Neuronal stem cell (in vitro differentiated cells): Measurements from ENCODE around the gene KRTAP10-9.
"Not testable (repeated sequence)": the region's sequence is repeated elsewhere in the genome, so short reads cannot be mapped to it uniquely, and the experiment has no call there.

Source experiments
- DNase-seq: peaks from one replicate; pipeline ENCODE4 v3.0.0-alpha.2; 2013; ENCODE audit warnings: low spot score
- H2AFZ ChIP-seq: one replicate; pipeline ENCODE4 v1.6.1; 2013; ENCODE audit warnings: mild to moderate bottlenecking, low read length, inconsistent platforms
- H2AK5ac ChIP-seq: 2 replicates; pipeline ENCODE4 v1.6.1; 2013; ENCODE audit warnings: low read depth, mild to moderate bottlenecking, inconsistent platforms, low read length, moderate library complexity, mixed read lengths
- H2BK120ac ChIP-seq: 2 replicates; pipeline ENCODE4 v1.6.1; 2013; ENCODE audit warnings: low read depth, mild to moderate bottlenecking, inconsistent platforms, low read length, moderate library complexity, mixed read lengths
- H2BK12ac ChIP-seq: one replicate; pipeline ENCODE4 v1.6.1; 2013; ENCODE audit warnings: low read length, inconsistent platforms
- H2BK15ac ChIP-seq: 2 replicates; pipeline ENCODE4 v1.6.1; 2013; ENCODE audit warnings: mild to moderate bottlenecking, low read length, inconsistent platforms, mixed read lengths
- H2BK5ac ChIP-seq: one replicate; pipeline ENCODE4 v1.6.1; 2013; ENCODE audit warnings: inconsistent platforms, mild to moderate bottlenecking, low read length, moderate library complexity
- H3K14ac ChIP-seq: one replicate; pipeline ENCODE4 v1.6.1; 2013; ENCODE audit warnings: low read length, inconsistent platforms
- H3K18ac ChIP-seq: 2 replicates; pipeline ENCODE4 v1.6.1; 2013; ENCODE audit warnings: low read length, inconsistent platforms
- H3K23ac ChIP-seq: 2 replicates; pipeline ENCODE4 v1.6.1; 2013; ENCODE audit warnings: low read depth, mild to moderate bottlenecking, mixed read lengths, low read length, inconsistent platforms; ENCODE audit not compliant: poor library complexity
- H3K27ac ChIP-seq: replicated peaks from 3 replicates; pipeline ENCODE4 v1.5.1; 2013; ENCODE audit warnings: low read length, inconsistent platforms
- H3K27me3 ChIP-seq, 3 experiments: 2 replicates each; pipeline ENCODE4 v1.6.1; 2013; ENCODE audit warnings: low read length in 3 of 3, mild to moderate bottlenecking in 2 of 3, inconsistent platforms in 1 of 3, low read depth in 1 of 3, mixed read lengths in 1 of 3, moderate library complexity in 1 of 3; ENCODE audit not compliant: control insufficient read depth in 3 of 3, insufficient read depth in 3 of 3
- H3K36me3 ChIP-seq, 2 donors: replicated peaks in 1 of 2; 2 replicates each; pipeline ENCODE4 v1.6.1; 2013; ENCODE audit warnings: low read length in 2 of 2; ENCODE audit not compliant: control insufficient read depth in 2 of 2, insufficient read depth in 2 of 2
- H3K4ac ChIP-seq: 2 replicates; pipeline ENCODE4 v1.6.1; 2013; ENCODE audit warnings: inconsistent platforms, mild to moderate bottlenecking, low read length, moderate library complexity
- H3K4me1 ChIP-seq, 2 donors: 1 replicate in 1 of 2; 2 replicates in 1 of 2; pipeline ENCODE4 v1.6.1; 2013; ENCODE audit warnings: low read length in 2 of 2, low read depth in 1 of 2; ENCODE audit not compliant: control insufficient read depth in 2 of 2, insufficient read depth in 1 of 2
- H3K4me2 ChIP-seq: one replicate; pipeline ENCODE4 v1.6.1; 2013; ENCODE audit warnings: mild to moderate bottlenecking, low read length, inconsistent platforms; ENCODE audit not compliant: insufficient read depth, poor library complexity, severe bottlenecking
- H3K4me3 ChIP-seq, 2 donors: 2 replicates each; pipeline ENCODE4 v1.5.1; 2013; ENCODE audit warnings: low read length in 2 of 2, mild to moderate bottlenecking in 2 of 2, inconsistent platforms in 1 of 2, moderate library complexity in 1 of 2
- H3K79me1 ChIP-seq: one replicate; pipeline ENCODE4 v1.6.1; 2013; ENCODE audit warnings: low read depth, mild to moderate bottlenecking, inconsistent platforms, low read length, moderate library complexity
- H3K9ac ChIP-seq: one replicate; pipeline ENCODE4 v1.6.1; 2013; ENCODE audit warnings: mild to moderate bottlenecking, low read depth, low read length, inconsistent platforms; ENCODE audit not compliant: poor library complexity
- H3K9me3 ChIP-seq, 2 donors: replicated peaks in 1 of 2; 2 replicates each; pipeline versions ENCODE3 to v1.6.1; 2013; ENCODE audit warnings: low read length in 2 of 2, mild to moderate bottlenecking in 2 of 2, inconsistent platforms in 1 of 2, low read depth in 1 of 2, mixed read lengths in 1 of 2, moderate library complexity in 1 of 2; ENCODE audit not compliant: control insufficient read depth in 2 of 2, insufficient read depth in 1 of 2
- H4K8ac ChIP-seq: one replicate; pipeline ENCODE4 v1.6.1; 2013; ENCODE audit warnings: low read depth, mild to moderate bottlenecking, inconsistent platforms, low read length, moderate library complexity
- H4K91ac ChIP-seq: one replicate; pipeline ENCODE4 v1.6.1; 2013; ENCODE audit warnings: low read length, low read depth, mild to moderate bottlenecking, inconsistent platforms; ENCODE audit not compliant: poor library complexity
- WGBS, 2 donors: extraction: QIAGEN DNeasy Blood & Tissue Kit; methylation state at CpG; one replicate each; pipeline ENCODE4 v1.1.7; 2013; ENCODE audit warnings: missing lambda C conversion rate in 2 of 2, mixed read lengths in 1 of 2; ENCODE audit not compliant: insufficient read length in 2 of 2, insufficient replicate concordance in 1 of 2; ENCODE audit errors: extremely low coverage in 2 of 2; 5-methylcytosine and 5-hydroxymethylcytosine counted together

Gene KRTAP10-9

GRCh38 chr21:44590311-44590721 is 36.6 kb upstream of the KRTAP10-9 start:
- no peak overlapping the region for H3K27ac ChIP-seq
- H3K4me2 ChIP-seq = no peak overlapping the region
- no peak overlapping the region for H4K8ac ChIP-seq
- H3K9me3 ChIP-seq = peaks cover 0 to 3% of the 10 kb centered on the region in 2 donors
- H3K18ac ChIP-seq = peak overlapping the region; percentile 33
- H2AK5ac ChIP-seq = peak overlapping the region; percentile 92
- H2BK12ac ChIP-seq = peak overlapping the region; percentile 67
- no peak overlapping the region for H4K91ac ChIP-seq
- H3K4me3 ChIP-seq = no peak overlapping the region
- DNase-seq = no peak
- no peak overlapping the region for H2AFZ ChIP-seq
- peak overlapping the region; percentile 53 for H2BK5ac ChIP-seq
- H3K14ac ChIP-seq = peak overlapping the region; percentile 38
- H3K23ac ChIP-seq = peak overlapping the region; percentile 3
- H3K9ac ChIP-seq = no peak overlapping the region
- no peak overlapping the region for H2BK120ac ChIP-seq
- H3K36me3 ChIP-seq = no peaks in the 10 kb centered on the region
- H2BK15ac ChIP-seq = no peak overlapping the region
- H3K4ac ChIP-seq = no peak overlapping the region
- peaks cover 3 to 6% of the 10 kb centered on the region in 2 donors for H3K4me1 ChIP-seq
- no CpG with 5 or more reads among the region's 10 CpGs for WGBS, 2 donors
- no peaks in the 10 kb centered on the region for H3K27me3 ChIP-seq
- H3K79me1 ChIP-seq = peaks cover 3% of the 10 kb centered on the region

DNA sequence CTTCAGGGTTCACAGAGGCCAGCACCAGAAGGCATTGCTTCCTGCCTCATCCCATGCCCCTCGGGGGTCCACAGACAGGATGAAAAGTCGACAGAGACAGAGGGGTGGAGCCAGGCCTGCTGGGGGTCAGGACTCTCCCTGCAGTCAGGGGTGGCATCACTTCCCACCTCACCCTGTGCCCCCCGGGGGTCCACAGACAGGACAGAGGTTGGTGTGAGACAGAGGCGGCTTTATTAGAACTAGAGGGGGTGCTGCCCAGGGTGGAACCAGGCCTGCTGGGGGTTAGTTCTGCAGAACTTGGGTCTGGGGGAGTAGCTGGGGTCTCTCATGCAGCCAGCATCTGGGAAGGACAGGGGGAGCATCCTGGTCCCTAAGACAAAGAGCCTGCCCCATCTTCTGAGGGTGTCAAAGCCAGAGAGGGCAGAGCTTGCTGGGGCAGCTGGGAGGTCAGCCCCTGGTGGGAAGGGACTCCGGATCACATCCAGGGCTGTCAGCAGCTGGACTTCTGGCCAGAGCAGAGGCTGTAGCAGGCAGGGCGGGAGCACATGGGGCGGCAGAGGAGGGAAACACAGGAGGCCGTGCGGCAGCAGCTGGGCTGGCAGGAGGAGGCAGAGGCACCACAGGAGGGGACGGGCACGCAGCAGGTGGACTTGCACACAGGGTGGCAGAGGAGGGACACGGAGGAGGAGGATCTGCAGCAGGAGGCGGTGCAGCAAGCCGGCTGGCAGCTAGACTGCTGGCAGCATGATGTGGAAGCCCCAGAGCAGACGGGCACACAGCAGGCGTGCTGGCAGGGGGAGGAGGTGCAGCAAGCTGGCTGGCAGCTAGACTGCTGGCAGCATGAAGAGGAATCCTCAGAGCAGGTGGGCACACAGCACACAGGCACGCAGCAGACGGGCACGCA is 35.7 kb upstream of the KRTAP10-9 start:
- H2BK5ac ChIP-seq, H2BK120ac ChIP-seq, H3K4me1 ChIP-seq, H3K79me1 ChIP-seq, H3K4me2 ChIP-seq, H3K4ac ChIP-seq, H3K27me3 ChIP-seq, H3K9me3 ChIP-seq, DNase-seq, H4K8ac ChIP-seq, H2AFZ ChIP-seq, H2BK15ac ChIP-seq, H4K91ac ChIP-seq, H3K9ac ChIP-seq, H3K4me3 ChIP-seq, H3K27ac ChIP-seq, H3K36me3 ChIP-seq: not testable (repeated sequence)
- peak overlapping the region; percentile 73 for H3K23ac ChIP-seq
- H2AK5ac ChIP-seq = peak overlapping the region; percentile 75
- WGBS, 2 donors = no CpG with 5 or more reads among the region's 19 CpGs
- H3K14ac ChIP-seq = peak overlapping the region; percentile 89
- peak overlapping the region; percentile 87 for H3K18ac ChIP-seq
- H2BK12ac ChIP-seq = peak overlapping the region; percentile 94

DNA sequence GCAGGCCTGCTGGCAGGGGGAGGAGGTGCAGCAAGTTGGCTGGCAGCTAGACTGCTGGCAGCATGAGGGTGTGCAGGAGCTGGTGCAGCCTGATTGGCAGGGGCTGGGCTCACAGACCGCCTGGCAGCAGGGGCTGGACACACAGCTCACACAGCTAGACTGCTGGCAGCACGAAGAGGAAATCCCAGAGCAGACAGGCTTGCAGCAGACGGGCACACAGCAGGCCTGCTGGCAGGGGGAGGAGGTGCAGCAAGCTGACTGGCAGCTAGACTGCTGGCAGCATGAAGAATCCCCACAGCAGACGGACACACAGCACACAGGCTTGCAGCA is 35.1 kb upstream of the KRTAP10-9 start:
- not testable (repeated sequence) for DNase-seq, H4K8ac ChIP-seq

DNA sequence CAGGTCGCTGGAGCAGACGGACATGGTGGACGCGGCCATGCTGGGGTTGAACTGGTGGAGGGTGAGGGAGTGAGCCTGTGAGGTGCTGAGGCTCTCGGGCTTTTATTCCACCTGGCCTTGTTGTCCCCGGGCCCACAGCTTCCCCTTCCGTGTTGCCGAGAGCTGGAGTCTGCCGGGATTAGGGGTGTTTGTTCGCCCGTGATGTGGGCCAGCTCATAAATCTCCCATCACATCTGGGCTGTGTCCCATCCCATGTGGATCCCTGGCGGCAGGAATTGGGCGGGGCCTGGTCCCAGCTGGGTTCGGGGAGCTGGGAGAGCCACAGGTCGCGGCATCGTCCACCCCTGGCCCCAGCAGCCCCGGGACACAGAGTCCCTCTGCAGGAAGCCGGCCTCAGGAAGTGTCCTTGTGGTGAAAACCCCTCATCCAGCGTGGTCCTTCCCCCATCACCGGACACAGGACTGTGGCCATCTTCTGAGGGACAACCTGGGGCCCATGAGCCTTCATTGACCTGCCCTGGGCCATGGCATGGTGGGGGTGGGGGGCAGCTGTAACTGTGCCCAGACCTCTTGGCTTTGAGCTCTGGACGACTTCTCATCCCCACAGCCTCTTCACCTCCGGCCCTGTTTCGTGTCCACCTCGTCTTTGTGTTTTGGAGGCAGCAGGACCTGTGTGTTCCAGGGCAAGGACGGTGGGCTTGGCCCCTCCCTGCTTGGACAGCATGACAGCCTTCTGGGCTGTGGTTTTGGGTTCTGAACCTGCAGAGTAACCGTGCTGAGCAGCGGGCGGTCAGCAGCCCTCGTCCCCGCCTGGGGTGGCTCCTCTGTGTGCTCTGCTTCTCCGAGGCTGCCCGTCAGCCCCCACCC is 34.2 kb upstream of the KRTAP10-9 start, which contains the start of gene KRTAP10-6:
Gene KRTAP10-6, minus strand, starts transcription at position 60 of the 866 bp plus-strand sequence. Its CDS starts 21 bp downstream, at position 39.
- Histone ChIP-seq H2BK12ac (peak within 1 kb of the TSS; percentile 98), H3K4ac (peak within 1 kb of the TSS; percentile 1), H3K4me1 (peaks cover 3 to 6% of the 10 kb centered on the region in 2 donors), H4K91ac (no peak within 1 kb of the TSS), H3K36me3 (no peaks in the 10 kb centered on the region), H3K23ac (peak within 1 kb of the TSS; percentile 73), H3K27me3 (no peaks in the 10 kb centered on the region), H2AFZ (peak within 1 kb of the TSS; percentile 72), H2BK15ac (peak within 1 kb of the TSS; percentile 87), H2AK5ac (peak within 1 kb of the TSS; percentile 99), H3K9ac (no peak within 1 kb of the TSS), H3K4me3 (no peak within 1 kb of the TSS), H3K9me3 (peaks cover 0 to 3% of the 10 kb centered on the region in 2 donors), H3K4me2 (no peak within 1 kb of the TSS), H2BK5ac (peak within 1 kb of the TSS; percentile 75), H3K14ac (peak within 1 kb of the TSS; percentile 89), H3K18ac (peak within 1 kb of the TSS; percentile 100), H4K8ac (peak within 1 kb of the TSS; percentile 43), H3K27ac (no peak within 1 kb of the TSS), H3K79me1 (peaks cover 3% of the 10 kb centered on the region), H2BK120ac (peak within 1 kb of the TSS; percentile 38)
- no peak for DNase-seq
- WGBS, 2 donors = no CpG with 5 or more reads among the region's 33 CpGs

More for the DNA sequence above, 35.1 kb upstream of the KRTAP10-9 start:
- H2AFZ ChIP-seq, H3K4me3 ChIP-seq, H3K9ac ChIP-seq, H3K4me1 ChIP-seq, H3K4ac ChIP-seq, H3K27me3 ChIP-seq, H3K79me1 ChIP-seq, H2BK120ac ChIP-seq, H4K91ac ChIP-seq, H2BK5ac ChIP-seq, H3K36me3 ChIP-seq, H3K4me2 ChIP-seq, H2BK15ac ChIP-seq, H3K9me3 ChIP-seq, H3K27ac ChIP-seq: not testable (repeated sequence)
- H3K23ac ChIP-seq = peak overlapping the region; percentile 73
- H3K14ac ChIP-seq = peak overlapping the region; percentile 89
- peak overlapping the region; percentile 94 for H2BK12ac ChIP-seq
- WGBS, 2 donors = no CpG with 5 or more reads among the region's 4 CpGs
- H3K18ac ChIP-seq = peak overlapping the region; percentile 87
- peak overlapping the region; percentile 75 for H2AK5ac ChIP-seq
